NCI-H1092 treated with DMSO at 0.1 percent for 48 hours (cell line): ENCODE data around the gene KIAA0753.

Experiments
- DNase-seq: peaks from one replicate; lab custom pipeline; 2025; lab: John Stamatoyannopoulos, UW

The KIAA0753 gene

GRCh38 chr17:6547336-6547735 lies 93.2 kb downstream of the KIAA0753 start:
- no peak for DNase-seq

GRCh38 chr17:6546069-6546718 lies 94.3 kb downstream of the KIAA0753 start:
- DNase-seq, result no peak

DNA sequence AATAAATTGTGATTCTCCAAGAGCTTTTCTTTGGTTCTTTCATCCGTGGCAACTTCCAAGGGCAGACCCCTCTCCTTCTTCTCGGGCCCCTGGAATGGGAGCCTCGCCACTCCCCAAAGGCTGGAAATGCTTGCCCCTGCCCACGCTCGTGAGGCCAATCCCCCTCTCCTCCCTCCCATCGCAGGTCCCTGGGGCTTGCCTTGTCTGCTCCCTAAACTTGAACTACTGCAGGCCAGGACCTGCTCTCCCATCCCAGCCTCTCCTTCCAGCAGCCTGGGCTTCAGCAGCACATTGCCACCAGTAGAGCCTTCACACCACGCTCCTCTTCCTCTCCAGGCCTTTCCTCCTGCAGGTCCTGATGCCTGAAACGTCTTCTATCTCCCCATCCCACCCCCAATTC lies 95.2 kb downstream of the KIAA0753 start:
- DNase-seq, result no peak

- no peak for DNase-seq
Observed at GRCh38 chr17:6544011-6544370, 96.5 kb downstream of the KIAA0753 start.

- no peak for DNase-seq
Observed at GRCh38 chr17:6543079-6544010, 97.2 kb downstream of the KIAA0753 start.

DNA sequence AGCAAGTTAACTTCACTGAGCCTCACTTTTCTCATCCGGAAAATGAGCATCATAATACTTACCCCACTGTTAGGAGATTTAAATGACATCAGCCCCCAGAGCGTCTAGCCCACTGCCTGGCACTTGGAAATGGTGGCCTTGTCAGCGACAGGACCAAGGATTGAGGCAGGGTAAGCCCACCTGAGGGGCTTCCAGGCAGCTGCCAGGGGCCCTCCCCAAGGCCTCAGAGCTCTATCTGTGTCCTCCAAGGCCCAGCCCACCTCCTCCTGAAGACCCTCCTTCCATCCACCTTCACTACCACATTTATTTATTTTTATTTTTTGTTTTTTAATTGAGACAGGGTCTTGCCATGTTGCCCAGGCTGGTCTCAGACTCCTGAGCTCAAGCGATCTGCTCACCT lies 97.9 kb downstream of the KIAA0753 start:
- no peak for DNase-seq

DNA sequence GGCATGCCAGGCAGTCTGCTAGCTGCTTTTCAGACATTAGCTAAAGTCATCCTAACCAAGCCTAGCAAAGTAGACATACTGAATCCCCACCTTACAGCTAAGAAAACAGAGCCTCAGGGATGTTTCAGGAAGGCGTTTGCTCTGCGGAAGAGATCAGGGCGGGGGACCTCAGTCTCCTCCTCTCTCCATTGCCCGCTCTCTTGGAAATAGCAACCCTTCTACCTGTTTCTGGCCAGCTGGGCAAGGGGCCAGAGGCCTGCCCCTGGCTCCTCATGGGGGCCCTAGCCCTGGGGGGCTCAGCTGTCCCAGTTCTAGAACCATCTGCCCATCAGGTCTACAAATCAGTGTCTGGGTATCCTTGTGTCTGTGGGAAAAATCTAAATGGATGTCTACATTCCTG lies 98.6 kb downstream of the KIAA0753 start:
- no peak for DNase-seq

DNA sequence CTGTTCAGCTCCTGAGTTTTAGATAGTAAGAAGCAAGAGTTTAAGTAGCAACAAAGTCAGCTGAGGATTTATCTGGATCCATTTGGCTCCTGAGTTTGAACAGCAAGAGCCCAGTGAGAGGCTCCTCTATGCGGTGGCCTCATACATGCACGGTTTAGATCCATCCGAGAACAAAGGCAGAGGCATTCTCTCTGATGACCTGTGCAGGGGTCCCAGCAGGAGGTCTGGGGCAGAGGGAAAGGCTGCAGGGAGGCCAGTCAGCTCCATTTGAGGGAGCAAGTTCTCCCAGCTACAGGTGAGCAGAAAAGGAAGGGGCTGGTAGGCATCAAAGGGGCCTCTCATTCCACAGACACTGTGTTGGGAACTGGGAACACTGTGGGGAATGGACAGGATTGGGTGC lies 100.6 kb downstream of the KIAA0753 start:
- no peak for DNase-seq

DNA sequence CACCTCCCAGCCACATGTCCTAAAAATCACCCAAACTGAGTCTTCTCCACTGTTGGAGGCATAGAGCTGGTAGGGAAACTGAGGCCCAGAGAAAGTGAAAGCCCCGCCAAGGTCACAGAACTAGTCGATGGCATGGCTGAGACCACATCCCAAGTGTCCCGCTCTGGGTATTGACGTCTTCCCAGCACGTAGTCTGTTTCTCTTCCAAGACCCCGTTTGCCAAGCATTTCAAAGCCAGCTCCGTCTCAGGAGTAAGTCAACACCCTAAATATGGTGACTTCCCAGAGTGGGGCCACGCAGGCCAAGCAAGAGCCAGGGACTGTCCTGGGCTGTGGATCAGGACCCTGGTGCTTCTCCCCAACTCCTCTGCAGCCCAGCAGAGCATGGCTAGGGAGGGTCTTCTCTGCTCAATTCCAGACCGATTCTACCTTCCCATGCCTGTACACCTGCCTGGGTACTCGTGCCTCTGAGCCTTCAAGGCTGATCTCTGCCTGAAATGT lies 103.9 kb downstream of the KIAA0753 start:
- no peak for DNase-seq

DNA sequence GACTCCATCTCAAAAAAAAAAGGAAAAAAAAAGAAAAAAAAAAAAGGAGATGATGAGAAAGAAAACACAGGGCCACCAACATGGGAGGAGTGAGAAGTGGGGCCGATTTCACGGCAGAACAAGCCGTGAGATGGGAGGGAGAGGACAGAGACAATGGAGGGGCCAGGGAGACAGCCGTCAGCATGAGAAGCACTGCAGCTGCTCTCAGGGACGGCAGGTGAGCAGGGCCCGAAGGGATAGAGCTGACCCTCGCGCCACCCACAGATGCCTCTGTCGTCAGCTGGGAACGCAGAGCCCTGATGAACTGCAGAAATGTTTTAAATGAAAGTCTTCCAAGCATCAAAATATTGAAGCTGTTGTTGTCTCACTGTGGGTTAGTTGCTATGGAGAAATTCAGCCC lies 104.5 kb downstream of the KIAA0753 start:
- DNase-seq, result no peak

DNA sequence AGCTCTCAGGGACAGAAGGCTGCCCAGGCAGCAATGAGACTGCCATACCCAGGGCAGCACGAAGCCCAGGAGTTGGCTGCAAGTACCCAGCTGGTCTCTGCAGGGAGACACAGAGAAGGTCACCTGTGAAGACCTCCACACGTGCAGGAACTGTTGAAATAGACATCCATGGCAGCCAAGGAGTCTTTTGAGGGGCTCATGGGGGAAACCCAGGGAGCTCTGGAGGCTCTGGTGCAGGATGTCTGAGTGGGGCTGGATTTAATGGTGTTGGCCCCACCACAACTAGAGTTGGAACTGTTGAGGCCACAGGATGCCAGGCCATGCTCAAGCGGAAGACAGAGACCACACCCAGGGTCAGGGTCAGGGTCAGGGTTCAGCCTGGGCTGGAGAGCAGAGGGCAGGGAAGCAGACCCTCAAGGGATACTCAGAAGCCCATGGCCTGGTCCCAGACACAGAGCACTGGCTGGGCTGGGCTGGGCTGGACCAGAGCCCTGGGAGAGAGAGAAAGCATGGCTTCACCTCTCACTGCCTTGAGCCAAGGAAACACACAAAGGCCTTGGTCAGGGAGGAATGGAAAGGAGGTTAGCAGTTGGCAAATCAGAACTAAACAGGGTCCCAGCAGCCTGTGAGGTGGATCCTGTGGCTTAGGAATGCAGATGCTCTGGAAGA lies 105.5 kb downstream of the KIAA0753 start:
- no peak for DNase-seq

DNA sequence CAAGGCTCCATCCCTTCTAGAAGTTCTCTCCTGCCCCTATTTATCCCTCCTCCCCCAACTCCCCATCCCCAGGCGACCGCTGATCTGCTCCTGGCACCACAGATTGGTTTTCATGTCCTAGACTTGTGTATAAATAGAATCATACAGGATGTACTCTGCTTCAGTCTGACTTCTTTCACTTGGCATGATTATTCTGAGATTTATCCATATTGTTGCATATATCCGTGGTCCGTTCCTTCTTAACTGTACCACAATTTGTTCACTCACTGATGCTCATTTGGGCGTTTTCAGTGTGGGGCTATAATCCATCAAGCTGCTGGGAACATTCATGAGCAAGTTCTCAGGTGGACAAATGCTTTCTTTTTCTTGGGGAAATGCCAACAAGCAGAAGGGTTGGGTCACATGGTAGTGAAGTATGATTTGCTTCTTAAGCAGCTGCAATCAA lies 108.0 kb downstream of the KIAA0753 start:
- no peak for DNase-seq

- no peak for DNase-seq
Observed at GRCh38 chr17:6531575-6531974, 108.9 kb downstream of the KIAA0753 start.

GRCh38 chr17:6530324-6530920 lies 110.1 kb downstream of the KIAA0753 start:
- no peak for DNase-seq

- no peak for DNase-seq
Observed at GRCh38 chr17:6528557-6528956, 112.0 kb downstream of the KIAA0753 start.
